ENCODE results near the gene IGF1R.
A peak's percentile ranks its signal among the peaks of the same experiment; 100 is the strongest.

IGF1R gene

DNA sequence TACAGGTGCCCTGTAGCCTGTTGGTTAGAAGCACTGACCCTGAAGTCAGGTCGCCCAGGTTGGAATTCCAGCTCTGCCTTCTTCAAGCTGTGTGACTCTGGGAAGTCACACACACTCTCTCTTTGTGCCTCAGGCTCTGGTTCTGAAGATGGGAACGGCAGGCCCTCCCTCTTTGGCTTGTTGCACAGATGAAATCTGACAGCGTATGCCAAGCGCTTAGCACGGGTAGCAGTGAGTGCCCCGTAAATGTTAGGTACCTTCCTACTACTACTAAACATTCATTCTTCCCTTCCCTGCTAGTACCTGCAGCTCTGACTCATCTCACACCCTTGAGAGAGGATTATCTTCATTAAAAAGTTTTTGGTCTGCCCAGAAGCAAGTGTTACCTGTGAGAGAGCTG lies 220.2 kb downstream of the IGF1R start:
- TF ChIP-seq, protein P1, sequence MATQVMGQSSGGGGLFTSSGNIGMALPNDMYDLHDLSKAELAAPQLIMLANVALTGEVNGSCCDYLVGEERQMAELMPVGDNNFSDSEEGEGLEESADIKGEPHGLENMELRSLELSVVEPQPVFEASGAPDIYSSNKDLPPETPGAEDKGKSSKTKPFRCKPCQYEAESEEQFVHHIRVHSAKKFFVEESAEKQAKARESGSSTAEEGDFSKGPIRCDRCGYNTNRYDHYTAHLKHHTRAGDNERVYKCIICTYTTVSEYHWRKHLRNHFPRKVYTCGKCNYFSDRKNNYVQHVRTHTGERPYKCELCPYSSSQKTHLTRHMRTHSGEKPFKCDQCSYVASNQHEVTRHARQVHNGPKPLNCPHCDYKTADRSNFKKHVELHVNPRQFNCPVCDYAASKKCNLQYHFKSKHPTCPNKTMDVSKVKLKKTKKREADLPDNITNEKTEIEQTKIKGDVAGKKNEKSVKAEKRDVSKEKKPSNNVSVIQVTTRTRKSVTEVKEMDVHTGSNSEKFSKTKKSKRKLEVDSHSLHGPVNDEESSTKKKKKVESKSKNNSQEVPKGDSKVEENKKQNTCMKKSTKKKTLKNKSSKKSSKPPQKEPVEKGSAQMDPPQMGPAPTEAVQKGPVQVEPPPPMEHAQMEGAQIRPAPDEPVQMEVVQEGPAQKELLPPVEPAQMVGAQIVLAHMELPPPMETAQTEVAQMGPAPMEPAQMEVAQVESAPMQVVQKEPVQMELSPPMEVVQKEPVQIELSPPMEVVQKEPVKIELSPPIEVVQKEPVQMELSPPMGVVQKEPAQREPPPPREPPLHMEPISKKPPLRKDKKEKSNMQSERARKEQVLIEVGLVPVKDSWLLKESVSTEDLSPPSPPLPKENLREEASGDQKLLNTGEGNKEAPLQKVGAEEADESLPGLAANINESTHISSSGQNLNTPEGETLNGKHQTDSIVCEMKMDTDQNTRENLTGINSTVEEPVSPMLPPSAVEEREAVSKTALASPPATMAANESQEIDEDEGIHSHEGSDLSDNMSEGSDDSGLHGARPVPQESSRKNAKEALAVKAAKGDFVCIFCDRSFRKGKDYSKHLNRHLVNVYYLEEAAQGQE (IDR thresholded peaks at IDR 0.05; ENCODE audit: insufficient replicate concordance, low read depth), result no peak
- no peak for TF ChIP-seq GABPA (IDR thresholded peaks at IDR 0.05; ENCODE audit: low read depth)
- TF ChIP-seq, protein P2, sequence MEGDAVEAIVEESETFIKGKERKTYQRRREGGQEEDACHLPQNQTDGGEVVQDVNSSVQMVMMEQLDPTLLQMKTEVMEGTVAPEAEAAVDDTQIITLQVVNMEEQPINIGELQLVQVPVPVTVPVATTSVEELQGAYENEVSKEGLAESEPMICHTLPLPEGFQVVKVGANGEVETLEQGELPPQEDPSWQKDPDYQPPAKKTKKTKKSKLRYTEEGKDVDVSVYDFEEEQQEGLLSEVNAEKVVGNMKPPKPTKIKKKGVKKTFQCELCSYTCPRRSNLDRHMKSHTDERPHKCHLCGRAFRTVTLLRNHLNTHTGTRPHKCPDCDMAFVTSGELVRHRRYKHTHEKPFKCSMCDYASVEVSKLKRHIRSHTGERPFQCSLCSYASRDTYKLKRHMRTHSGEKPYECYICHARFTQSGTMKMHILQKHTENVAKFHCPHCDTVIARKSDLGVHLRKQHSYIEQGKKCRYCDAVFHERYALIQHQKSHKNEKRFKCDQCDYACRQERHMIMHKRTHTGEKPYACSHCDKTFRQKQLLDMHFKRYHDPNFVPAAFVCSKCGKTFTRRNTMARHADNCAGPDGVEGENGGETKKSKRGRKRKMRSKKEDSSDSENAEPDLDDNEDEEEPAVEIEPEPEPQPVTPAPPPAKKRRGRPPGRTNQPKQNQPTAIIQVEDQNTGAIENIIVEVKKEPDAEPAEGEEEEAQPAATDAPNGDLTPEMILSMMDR (IDR thresholded peaks at IDR 0.05; ENCODE audit: insufficient read depth, low read length), result no peak
- TF ChIP-seq POLR2AphosphoS5 (IDR thresholded peaks at IDR 0.05; ENCODE audit: low read depth), result no peak
- TF ChIP-seq SPI1 (IDR thresholded peaks at IDR 0.05; ENCODE audit: borderline replicate concordance, low read depth), result no peak
- DNase-seq (ENCODE audit: low read depth in 1 of 2, low spot score in 1 of 2), result no peak
- no peak overlapping the region for H3K27ac ChIP-seq (replicated peaks)

DNA sequence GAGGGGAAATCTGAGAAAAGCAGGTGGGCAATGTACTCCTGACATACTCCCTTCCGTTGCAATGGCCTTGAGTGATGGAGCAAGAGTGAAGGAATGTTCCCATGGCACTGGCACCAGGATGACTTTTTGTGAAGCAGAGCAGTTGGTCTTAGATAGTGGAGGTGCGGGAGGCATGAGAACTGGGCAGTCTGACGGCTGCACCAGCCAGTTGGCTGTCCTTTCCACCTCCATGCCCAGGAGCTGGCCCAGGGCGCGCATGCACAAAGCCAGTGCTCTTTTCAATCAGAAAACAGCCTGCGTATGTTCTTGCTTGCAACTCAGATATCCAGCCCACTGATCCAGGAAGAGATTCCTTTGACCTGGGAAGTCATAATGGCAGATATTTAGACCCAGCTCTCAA lies 222.4 kb downstream of the IGF1R start:
- no peak for DNase-seq (ENCODE audit: low read depth in 1 of 2, low spot score in 1 of 2)
- Histone ChIP-seq H3K27ac (replicated peaks) (peak overlapping the region; percentile 95), H3K4me3 (replicated peaks; ENCODE audit: insufficient read depth, low read length) (no peak overlapping the region), H3K27me3 (ENCODE audit: insufficient read depth, poor library complexity, severe bottlenecking) (no peaks in the 10 kb centered on the region)
- TF ChIP-seq, protein P2 (IDR thresholded peaks at IDR 0.05; ENCODE audit: insufficient read depth, low read length), result no peak
- TF ChIP-seq, protein P1 (IDR thresholded peaks at IDR 0.05; ENCODE audit: insufficient replicate concordance, low read depth), result no peak
- no peak for TF ChIP-seq GABPA (IDR thresholded peaks at IDR 0.05; ENCODE audit: low read depth)

More for the DNA sequence above, 220.2 kb downstream of the IGF1R start:
- Histone ChIP-seq H3K27me3 (ENCODE audit: insufficient read depth, poor library complexity, severe bottlenecking) (no peaks in the 10 kb centered on the region), H3K4me3 (replicated peaks; ENCODE audit: insufficient read depth, low read length) (no peak overlapping the region)

DNA sequence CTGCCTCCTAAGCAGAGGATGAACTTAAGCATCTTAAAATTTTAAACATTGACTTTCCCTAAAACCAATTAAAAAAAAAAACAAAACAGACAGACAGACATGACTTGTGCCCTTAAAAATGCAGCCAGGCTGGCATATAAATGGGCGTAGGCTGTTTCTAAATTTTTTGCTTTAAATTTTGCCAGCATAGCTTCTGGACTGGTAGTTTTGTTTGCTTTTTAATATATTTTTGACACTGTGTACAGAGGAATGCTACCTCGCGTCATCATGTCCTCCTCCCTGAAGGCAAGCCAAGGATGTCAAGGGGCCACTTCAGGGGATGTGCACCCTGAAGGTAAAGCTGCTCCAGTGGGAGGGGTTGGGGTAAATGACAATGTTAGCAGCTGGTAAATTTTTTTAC lies 224.4 kb downstream of the IGF1R start:
- Histone ChIP-seq H3K4me3 (replicated peaks; ENCODE audit: insufficient read depth, low read length) (no peak overlapping the region), H3K27ac (replicated peaks) (peak overlapping the region; percentile 95), H3K27me3 (ENCODE audit: insufficient read depth, poor library complexity, severe bottlenecking) (no peaks in the 10 kb centered on the region)
- TF ChIP-seq, protein P1 (IDR thresholded peaks at IDR 0.05; ENCODE audit: insufficient replicate concordance, low read depth), result no peak
- TF ChIP-seq GABPA (IDR thresholded peaks at IDR 0.05; ENCODE audit: low read depth) (no peak), SPI1 (IDR thresholded peaks at IDR 0.05; ENCODE audit: borderline replicate concordance, low read depth) (no peak), POLR2AphosphoS5 (IDR thresholded peaks at IDR 0.05; ENCODE audit: low read depth) (no peak)
- TF ChIP-seq, protein P2 (IDR thresholded peaks at IDR 0.05; ENCODE audit: insufficient read depth, low read length), result no peak
- peak in 1 of 2 experiments; percentile 26 for DNase-seq (ENCODE audit: low read depth in 1 of 2, low spot score in 1 of 2)
